Stimulated activated CD8-positive, alpha-beta memory T cell treated with anti-CD3 and anti-CD28 coated beads, Interleukin-7, amount 100 ng/mL, for 1 hour (primary cell): ENCODE data around the gene IL17REL.
"Not testable (repeated sequence)": the region's sequence is repeated elsewhere in the genome, so short reads cannot be mapped to it uniquely, and the experiment has no call there.

Source experiments
- DNase-seq, 2 donors: peaks; one replicate each; pipeline ENCODE4 v3.0.0-alpha.2; 2020; ENCODE audit warnings: low read depth in 2 of 2

The IL17REL gene

DNA sequence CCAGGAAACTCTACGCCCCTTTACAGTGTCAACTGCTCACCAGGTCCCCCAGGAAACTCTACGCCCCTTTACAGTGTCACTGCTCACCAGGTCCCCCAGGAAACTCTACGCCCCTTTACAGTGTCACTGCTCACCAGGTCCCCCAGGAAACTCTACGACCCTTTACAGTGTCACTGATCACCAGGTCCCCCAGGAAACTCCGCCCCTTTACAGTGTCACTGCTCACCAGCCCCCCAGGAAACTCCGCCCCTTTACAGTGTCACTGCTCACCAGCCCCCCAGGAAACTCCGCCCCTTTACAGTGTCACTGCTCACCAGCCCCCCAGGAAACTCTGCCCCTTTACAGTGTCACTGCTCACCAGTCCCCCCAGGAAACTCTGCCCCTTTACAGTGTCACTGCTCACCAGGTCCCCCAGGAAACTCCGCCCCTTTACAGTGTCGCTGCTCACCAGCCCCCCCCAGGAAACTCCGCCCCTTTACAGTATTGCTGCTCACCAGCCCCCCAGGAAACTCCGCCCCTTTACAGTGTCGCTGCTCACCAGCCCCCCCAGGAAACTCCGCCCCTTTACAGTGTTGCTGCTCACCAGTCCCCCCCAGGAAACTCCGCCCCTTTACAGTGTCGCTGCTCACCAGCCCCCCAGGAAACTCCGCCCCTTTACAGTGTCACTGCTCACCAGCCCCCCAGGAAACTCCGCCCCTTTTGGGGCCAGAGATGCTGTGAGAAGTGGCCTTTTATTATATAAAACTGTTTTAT, 67.3 kb downstream of the IL17REL start:
- not testable (repeated sequence) for DNase-seq
